HT1080 (cell line): ENCODE measurements around the gene PKP2. TPM values are rescaled to one million over a fixed set of nuclear protein-coding genes. Genes with fewer than 3 reads are reported as not detected.

Source experiments
- DNase-seq: peaks from one replicate; pipeline ENCODE4 v3.0.0-alpha.2; 2015; ENCODE audit warnings: low read depth
- total RNA-seq: library from RNA; depleted of rRNA; stranded (reverse); fragments of >200 nt; shearing (Covaris generic); gene quantifications from 2 replicates; pipeline ENCODE4 v1.2.3, GENCODE V29; 2014

Gene PKP2
- total RNA-seq, 1 experiment from 2014 or later, result 3.4 TPM

DNA sequence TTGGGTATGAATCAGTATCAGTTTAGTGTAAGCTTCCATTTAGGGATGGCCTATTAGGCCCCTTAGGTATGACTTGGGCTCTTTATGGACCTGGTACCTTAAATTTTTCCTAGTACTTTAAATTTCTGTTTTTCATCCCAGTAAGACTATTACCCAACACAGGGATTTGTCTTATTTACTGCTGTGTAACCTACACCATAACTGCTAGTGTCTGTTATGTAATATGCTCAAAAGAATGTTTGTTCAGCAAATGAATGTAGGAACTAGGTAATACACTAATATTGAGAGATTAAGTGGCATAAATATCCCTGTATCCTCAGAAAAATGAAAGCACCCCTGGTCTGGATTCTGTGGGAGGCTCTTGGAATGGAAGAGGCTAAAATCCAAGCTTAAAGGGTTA lies 77.2 kb downstream of the PKP2 start:
- DNase-seq, result no peak

DNA sequence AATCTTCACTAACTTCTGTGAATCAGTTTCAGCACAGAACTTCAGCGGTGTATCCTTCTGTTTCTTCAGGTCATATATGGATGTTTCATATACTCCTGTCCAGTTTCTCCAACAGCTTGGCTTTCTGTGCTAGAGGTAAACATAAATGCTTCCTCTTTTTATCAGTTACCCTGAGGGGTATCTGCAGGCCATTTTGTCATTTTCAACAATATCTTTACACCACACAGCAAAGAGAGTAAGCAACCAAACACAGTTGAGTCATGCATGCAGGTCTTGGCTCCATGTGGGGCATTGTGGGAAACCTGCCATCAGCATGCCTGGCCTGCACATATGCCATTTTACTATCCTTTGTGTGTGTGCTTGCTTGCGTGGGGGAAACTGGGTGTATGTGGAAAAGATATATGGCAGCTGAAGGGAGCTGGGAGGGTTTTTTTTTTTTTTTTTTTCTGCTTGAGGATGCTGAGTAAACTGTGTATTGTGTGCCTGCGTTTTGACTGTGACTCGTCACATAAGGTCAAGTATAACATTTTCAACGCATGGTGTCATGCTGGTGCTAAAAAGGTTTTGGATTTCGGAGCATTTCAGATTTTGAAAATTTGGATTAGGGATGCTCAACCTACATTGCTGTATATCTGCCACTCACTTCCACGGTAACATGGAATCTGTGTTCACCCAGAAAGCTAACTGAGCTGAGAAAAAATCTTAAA lies 84.7 kb downstream of the PKP2 start:
- DNase-seq, result peak; percentile 45

DNA sequence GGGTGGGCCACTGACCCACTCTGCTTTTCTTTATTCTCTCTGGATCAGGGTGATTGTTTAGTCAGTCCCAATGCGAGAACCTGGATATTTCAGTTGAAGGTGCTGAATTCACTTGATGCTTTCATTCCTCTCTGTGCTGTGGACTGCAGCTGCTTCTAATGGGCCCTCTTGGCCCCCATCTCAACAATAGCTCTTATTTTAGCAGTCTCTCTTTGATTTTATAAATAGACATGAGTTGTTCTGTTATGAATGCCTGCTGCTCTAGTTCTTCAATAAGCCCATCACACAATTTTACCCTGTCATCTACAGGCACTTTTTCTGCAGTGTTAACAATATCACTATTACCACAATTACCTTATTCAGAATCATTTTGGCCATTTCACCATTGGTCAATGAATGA lies 86.7 kb downstream of the PKP2 start:
- no peak for DNase-seq

DNA sequence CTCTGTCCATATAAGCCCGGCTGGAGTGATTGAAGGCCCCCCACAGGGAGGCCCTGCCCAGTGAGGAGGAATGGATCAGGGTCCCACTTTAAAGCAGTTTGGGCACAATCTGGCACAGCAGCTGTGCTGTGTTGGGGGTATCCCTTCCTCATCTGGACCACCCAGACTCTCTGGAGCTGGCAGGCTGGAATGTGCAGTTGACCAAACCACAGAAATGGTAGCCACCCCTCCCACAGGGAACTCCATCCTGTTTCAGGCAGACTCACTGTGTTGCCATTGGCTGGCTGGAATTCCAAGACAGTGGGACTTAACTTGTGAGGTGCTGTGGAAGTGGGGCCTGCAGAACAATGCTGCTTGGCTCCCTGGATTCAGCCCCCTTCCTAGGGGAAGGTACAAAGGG lies 87.4 kb downstream of the PKP2 start:
- no peak for DNase-seq

DNA sequence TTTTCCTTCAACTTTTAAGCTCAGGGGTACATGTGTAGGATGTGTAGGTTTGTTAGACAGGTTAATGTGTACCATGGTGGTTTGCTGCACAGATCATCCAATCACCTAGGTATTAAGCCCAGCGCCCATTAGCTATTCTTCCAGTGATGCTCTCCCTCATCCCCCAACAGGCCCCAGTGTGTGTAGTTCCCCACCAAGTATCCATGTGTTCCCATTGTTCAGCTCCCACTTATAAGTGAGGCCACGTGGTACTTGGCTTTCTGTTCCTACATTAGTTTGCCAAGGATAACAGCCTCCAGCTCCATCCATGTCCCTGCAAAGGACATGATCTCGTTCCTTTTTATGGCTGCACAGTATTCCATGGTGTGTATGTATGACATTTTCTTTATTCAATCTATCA lies 92.3 kb downstream of the PKP2 start:
- no peak for DNase-seq

DNA sequence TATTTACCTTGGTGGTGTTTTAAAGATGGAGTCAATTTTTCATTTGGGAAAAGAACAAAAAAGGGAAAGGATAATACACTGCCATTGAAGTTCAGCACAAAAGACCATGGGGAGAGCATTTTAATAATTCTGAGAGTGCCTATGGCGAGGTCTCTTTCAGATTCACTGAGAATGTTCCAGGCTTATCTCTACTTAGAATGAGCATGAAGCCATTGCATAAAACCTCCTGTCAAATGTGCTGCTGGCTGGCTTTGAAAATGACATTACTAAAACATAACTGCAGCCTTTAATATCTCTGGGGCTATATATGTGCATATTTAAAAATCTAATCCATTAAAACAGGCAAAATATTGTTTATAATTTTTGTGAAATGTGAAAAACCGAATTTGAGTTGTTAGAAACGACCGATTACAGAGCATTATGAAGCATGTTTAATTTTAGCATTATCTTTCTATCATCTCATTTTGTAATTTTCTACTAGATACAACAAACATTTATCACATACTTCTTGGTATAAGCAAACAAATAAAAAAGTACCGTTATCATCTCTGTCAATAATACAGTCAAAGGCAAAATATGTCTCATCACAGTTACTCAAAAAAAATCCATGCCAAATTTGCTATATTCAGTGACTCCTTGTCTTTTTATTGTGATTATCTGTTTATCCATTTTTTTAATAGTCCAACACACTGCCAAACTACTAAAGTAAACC lies 95.2 kb downstream of the PKP2 start:
- no peak for DNase-seq

DNA sequence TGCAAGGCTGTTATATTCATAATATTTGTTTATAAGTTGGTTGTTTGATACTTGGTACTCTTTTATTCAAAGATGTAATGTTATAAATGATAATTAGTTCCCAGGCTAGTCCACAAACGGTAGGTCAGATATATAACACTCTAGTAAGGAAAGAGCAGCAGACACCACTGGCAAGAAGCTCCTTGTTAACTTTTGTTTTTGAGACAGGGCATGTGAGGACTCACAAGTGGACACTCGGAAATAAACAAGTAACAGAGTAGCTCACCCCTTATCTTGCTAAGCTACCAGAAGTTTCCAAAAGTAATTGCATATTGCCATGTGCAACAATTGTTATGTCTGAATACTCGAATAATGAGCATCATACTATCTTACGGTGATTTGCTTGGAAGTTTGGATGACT lies 102.3 kb downstream of the PKP2 start:
- no peak for DNase-seq

DNA sequence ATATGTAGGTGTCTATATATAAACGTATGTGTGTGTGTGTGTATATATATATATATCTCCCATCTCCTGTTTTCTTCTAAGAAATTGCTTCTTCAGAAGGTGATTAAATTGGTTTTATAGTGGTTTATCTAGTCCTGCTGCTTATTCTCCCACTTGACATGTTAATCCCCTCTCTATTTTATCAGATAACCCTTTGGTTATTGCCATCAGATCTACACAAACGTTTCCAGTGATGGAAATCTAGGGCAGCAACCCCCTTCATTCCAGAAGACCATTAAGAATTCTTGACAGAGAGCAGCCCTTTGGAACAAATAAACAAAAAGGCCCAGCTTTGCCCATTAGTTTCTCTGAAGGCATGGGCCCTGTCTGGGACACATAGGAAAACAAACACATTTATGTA lies 106.7 kb downstream of the PKP2 start:
- no peak for DNase-seq

DNA sequence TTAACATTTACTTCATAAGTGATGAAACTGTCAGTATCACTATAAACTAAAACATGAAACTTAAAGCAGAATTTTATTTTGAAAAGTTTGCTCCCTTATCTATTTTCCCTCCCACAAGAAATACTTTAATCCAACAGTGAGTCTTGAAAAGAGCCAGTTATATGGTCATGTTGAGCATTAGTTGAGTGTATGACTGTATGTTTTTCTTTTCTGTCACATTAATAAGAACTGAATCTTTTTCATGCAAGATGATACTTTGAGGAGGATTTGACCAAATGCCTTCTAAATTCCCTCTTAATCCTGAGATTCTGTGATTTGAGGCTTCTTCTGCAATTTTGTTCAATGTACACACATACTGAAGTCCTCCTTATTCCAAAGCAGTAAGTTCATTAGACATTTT lies 107.1 kb downstream of the PKP2 start:
- no peak for DNase-seq

DNA sequence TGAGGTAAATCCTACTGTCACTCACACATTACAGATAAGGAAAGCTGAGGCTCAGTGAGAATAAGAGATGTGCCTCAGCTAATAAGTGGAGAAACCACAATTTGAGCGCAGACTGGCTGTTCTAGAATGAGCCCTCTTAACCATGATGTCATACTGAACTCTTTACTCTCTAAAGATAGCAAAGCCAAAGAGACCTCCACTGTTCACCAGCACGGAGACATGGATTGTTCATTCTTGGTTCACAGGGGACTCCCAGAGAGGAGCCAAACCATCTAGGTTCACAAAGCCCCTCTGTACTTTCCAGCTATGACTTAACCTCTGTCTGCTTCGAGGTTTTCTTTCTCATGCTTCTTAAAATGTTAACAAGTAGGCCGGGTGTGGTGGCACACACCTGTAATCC lies 108.2 kb downstream of the PKP2 start:
- no peak for DNase-seq

DNA sequence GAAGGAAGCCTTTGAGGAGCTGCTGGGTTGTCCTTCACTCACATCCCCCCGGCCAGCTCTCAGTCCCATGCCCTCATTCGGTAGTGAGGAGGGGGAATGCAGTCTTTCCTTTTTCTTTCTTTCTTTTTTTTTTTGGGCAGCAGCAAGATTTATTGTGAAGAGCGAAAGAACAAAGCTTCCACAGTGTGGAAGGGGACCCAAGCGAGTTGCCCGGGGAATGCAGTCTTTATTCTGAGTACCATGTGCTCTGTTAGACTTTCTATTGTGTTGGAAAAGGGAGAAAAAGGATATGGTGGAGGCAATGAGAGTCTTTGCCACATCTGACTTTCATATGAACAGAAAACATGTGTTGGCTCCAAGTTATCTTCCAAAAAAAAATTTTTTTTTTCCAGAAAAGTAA lies 111.0 kb downstream of the PKP2 start:
- DNase-seq, result no peak

DNA sequence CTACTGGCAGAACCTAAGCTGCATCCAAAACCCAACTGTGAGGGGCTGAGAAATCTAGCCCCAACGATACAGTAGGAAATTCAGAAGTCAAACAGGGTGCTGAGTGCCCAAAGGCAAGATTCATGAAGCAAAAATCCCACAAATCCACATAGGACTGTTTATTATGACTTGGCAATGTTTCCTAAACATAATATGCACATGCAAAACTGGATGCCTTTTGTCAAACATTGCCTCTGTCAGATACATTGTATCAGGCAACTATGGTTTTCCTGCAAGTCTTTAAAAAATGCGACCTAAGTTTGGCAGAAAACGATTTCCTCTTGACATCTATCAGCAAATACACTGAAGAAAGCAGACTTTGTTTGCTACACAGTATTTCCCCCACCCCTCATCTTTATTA lies 113.5 kb downstream of the PKP2 start:
- DNase-seq, result no peak

DNA sequence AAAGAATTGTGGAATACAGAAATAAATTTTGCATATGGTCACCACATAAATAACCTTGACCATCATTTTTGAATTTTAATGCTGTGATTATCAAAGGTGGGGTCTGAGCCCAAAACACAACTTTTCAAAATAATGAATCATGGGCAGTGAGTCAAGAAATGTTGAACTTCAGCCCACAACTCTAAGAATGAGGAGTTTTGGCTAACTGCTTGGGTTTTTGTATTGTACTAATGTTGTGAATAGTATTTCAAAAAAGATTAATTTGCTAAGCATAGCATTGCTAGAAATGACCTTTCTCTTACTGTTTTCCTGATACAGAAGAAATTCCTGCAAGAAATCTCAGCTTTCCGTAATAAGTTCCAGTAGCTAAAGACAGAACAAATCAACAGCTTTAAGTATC lies 116.5 kb downstream of the PKP2 start:
- no peak for DNase-seq

DNA sequence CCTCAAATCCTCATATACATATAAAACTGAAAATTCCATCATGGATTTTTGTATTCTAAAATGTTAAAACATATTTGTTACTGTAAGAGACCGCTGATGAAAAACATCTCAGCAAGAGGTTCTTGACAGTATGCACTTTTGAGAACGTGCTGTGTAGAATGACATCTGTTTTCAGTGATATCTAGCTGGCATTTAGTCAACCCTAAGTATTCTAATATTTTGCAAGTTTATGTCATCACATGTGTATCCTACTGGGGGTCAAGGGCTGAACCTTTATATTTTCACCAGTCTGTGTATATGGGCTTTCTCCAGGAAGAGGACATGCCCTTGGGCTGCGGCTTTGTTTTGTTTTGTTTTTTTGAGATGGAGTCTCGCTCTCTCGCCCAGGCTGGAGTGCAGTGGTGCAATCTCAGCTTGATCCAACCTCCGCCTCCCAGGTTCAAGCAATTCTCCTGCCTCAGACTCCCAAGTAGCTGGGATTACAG lies 118.8 kb downstream of the PKP2 start:
- DNase-seq, result no peak

DNA sequence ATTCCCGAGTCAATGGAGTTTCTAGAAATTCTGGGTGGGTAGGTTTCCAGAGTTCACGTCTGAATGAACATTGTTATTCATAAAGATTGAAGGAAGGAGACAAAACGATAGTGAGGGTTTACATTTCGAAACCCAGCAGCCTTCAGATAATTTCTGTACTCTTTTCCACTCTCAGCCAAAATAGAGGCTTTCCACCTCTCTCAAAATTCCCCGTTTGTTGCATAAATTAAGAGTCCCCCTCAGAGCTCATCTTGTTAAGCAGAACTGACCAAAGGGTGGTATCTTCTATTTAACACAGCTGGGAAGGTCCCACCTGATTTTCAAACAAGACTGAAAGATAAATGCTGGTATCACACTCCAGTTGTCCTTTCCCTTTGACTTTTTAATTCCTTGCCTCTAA lies 119.4 kb downstream of the PKP2 start:
- no peak for DNase-seq

DNA sequence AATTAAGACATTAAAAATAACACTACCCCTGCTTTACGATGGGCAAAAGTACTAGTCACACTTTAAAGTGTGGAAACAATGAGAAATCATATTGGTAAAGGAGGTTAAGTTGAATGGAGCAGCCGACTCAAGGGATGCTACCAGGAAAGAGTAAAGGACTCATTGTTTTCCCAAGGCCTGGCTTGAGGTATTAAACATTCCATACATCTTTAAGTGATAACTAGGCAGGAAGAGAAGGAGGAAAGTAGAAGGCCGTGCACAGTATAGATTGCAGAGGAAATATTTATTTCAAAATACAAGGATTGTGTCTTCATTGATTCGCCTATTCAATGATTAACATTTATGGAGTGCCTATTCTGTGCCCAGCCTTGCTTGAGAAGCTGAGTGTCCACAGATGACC lies 120.3 kb downstream of the PKP2 start:
- DNase-seq, result peak; percentile 52

DNA sequence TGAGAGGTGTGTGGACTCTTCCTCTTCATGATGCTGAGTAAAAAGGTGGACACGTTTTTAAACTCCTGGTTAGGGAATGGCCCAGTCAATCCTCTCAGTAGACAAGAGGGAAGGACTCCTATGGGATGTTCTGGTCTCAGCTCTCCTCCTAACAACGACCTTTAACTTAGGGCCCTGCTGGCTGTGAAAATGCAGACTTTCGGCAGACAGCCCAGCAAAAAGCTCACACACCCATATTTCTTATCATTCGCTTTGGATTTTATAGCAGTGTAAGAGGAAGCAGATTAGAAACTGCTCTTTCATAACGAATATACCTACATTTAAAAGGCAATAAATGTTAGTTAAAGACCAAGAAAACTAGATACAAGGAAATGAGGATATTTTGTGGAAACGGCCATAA lies 122.9 kb downstream of the PKP2 start:
- DNase-seq, result no peak

DNA sequence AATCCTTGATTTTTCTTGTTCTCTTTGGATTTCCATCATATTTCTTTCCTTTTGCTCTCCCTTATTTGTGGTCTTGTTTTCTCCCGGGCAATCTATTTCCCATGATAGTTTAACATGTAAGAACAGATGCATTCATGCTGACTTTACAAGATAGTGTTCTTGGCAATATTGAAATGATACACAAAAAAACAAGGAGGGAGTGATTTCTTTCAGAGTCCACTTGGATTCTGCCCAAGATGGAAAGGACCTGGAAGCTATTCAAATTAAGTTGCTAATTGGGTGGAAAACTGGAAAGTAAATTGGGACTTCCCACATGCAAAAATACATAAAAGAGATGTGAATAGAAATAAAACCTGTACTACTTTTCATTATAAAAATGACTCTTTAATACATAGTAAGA lies 126.4 kb downstream of the PKP2 start:
- no peak for DNase-seq

DNA sequence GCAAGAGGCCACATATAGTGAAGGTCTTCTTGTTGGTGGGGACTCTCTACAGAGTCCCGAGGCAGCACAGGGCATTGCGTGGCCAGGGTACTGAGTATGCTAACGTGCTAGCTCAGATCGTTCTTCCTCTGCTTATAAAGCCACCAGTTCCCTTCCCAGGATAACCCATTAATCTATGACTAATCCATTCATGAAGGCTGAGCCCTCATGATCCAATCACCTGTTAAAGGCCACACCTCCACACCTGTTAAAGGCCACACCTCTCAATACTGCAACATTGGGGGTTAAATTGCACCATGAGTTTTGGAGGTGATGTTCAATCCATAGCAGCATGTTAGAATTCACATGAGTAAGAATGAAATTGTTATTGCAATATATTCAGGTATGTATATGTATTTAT lies 128.1 kb downstream of the PKP2 start:
- DNase-seq, result no peak

DNA sequence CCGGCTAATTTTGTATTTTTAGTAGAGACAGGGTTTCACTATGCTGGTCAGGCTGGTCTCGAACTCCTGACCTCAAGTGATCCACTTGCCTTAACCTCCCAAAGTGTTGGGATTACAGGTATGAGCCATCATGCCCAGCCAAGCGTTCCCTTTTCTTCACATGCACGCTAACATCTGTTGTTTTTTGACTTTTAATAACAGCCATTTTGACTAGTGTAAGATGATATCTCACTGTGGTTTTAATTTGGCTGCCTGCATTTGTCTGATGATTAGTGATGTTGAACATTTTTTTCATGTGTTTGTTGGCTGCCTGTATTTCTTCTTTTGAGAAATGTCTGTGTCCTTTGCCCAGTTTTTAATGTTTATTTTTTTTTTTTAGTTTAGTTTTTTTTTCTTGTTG lies 130.7 kb downstream of the PKP2 start:
- DNase-seq, result no peak

DNA sequence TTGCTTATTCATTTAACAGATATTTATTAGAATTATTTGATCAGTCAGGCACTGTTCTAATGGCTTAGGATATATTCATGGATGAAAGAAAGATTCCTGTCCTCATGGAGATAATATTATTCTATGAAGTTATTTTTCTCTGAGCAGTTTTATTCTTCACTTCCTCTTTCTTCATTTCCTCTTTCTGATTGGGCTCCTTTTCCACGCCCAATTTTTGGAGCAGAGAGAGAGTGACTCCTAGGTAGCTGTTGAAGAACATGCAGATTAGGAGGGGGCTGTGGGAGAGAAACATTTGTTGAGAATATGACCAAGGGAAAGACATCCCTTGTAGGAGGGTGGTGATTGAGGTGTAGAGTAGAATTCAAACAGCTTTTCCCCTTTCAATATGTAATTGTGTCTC lies 134.9 kb downstream of the PKP2 start:
- no peak for DNase-seq

DNA sequence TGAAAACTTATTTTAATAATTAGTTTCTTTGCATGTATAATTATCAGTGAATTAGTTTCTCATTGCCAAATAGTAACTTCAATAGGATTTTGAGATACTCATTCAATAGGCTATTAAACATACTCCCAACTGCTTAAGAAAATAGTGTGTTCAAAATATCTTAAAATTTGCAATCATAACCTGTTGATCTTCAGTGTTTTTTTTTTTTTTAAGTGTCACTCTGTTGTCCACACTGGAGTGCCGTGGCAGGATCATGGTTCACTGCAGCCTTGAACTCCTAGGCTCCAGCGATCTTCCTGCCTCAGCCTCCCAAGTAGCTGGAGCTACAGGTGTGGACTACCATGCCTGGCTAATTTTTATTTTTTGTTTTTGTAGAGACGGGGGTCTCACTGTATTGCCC lies 139.4 kb downstream of the PKP2 start:
- DNase-seq, result no peak

DNA sequence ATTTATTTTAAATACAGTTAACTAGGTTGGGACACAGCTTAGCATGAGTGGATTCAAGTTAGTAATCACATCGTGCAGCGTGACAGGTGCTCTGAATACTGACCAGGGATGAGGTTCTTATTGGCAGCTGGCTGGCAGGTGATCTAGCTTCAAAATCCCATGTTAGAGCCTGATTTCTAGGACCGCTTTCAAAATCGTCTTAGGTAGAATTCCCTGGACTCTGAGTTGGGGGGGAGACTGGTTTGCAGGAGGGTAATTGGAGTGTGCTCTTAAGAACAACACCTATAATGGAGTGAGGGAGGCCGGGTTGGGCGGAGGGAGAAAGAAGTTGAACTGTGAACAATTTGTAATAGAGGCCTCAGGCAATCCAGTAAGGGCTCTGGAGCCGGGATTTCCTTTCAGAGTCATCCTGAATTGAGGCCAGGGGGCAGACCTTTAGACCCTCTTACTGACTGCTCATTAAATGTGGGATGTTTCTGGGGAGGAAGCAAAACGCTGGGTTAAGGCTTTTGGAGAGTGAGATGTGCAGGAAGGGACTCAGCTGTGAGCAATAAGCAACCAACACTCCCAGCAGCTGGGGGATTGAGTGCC lies 140.0 kb downstream of the PKP2 start:
- peak; percentile 20 for DNase-seq
